HepG2 (cell line): ENCODE data around the gene CELF4. TPM values are rescaled to one million over a fixed set of nuclear protein-coding genes. Genes with fewer than 3 reads are reported as not detected.

Source experiments
- ATAC-seq: fragments of 200-7000 bp; cut with Tn5 transposase; 3 replicates; pipeline ENCODE4 v1.9.1; 2020; ENCODE audit warnings: mild to moderate bottlenecking, moderate library complexity
- BruUV-seq: library from RNA; stranded (reverse); fragments of 400-500 nt; replicated peaks from 2 replicates; lab custom pipeline; 2021; lab: Mats Ljungman, UMichigan
- CTCF ChIA-PET: fragments of 300-600 bp; formaldehyde crosslinking; extraction: SDS; loops from one replicate; lab custom pipeline; 2021; ENCODE audit warnings: low total read pairs, inconsistent platforms, low intra/inter-chr PET ratio; lab: Yijun Ruan, JAX
- POLR2A ChIA-PET: fragments of 350-600 bp; sonication (Branson Sonifier 250); formaldehyde crosslinking; loops from one replicate; lab custom pipeline; 2020; ENCODE audit warnings: antibody characterized with exemption, inconsistent platforms; lab: Yijun Ruan, JAX
- DNase-seq: peaks from one replicate; pipeline ENCODE4 v3.0.0-alpha.2; 2015; ENCODE audit warnings: low spot score
- FAIRE-seq: peaks from 3 replicates; lab custom pipeline; 2011; peaks lifted over from hg19 to GRCh38; lab: Jason Lieb, UNC
- H2AFZ ChIP-seq: one replicate; pipeline ENCODE4 v1.6.1; 2011; ENCODE audit warnings: low read length, inconsistent platforms
- H3K27ac ChIP-seq: fragments of 300-600 bp; 3 replicates; pipeline ENCODE4 v1.8.0; 2011; ENCODE audit warnings: mixed run types, mild to moderate bottlenecking, mixed read lengths, low read length, inconsistent platforms; ENCODE audit not compliant: insufficient read depth; ENCODE audit errors: extremely low read length
- H3K27me3 ChIP-seq, 2 experiments: fragments of 200-600 bp in 1 of 2; 2 replicates in 1 of 2; 3 replicates in 1 of 2; pipeline versions ENCODE4 v1.6.0 to v1.8.0; 2011; ENCODE audit warnings: low read length in 2 of 2, mild to moderate bottlenecking in 2 of 2, moderate library complexity in 2 of 2, inconsistent platforms in 1 of 2; ENCODE audit not compliant: insufficient read depth in 2 of 2, control insufficient read depth in 1 of 2
- H3K36me3 ChIP-seq, 2 experiments: fragments of 200-600 bp in 1 of 2; replicated peaks in 1 of 2; 2 replicates in 1 of 2; 3 replicates in 1 of 2; pipeline versions ENCODE4 v1.5.1 to v1.8.0; 2011; ENCODE audit warnings: low read length in 2 of 2, inconsistent platforms in 1 of 2; ENCODE audit not compliant: insufficient read depth in 2 of 2, control insufficient read depth in 1 of 2
- H3K4me1 ChIP-seq: 2 replicates; pipeline ENCODE4 v1.5.1; 2012; ENCODE audit warnings: low read length, inconsistent platforms; ENCODE audit not compliant: insufficient read depth
- H3K4me2 ChIP-seq: 2 replicates; pipeline ENCODE4 v1.6.0; 2011; ENCODE audit warnings: low read depth, low read length, inconsistent platforms
- H3K4me3 ChIP-seq, 3 experiments: fragments of 200-600 bp in 1 of 3; sonication (generic), shearing (Covaris generic) in 1 of 3; replicated peaks in 1 of 3; 2 replicates each; pipeline ENCODE4 v1.5.1; 2011 to 2016; ENCODE audit warnings: low read length in 3 of 3, inconsistent platforms in 2 of 3, low read depth in 2 of 3, mild to moderate bottlenecking in 2 of 3, control low read depth in 1 of 3, mixed read lengths in 1 of 3; ENCODE audit not compliant: insufficient read depth in 1 of 3
- H3K79me2 ChIP-seq: one replicate; pipeline ENCODE4 v1.6.1; 2011; ENCODE audit warnings: low read length, inconsistent platforms; ENCODE audit not compliant: insufficient read depth
- H3K9ac ChIP-seq: 2 replicates; pipeline ENCODE4 v1.6.0; 2011; ENCODE audit warnings: mild to moderate bottlenecking, low read depth, low read length, inconsistent platforms; ENCODE audit not compliant: insufficient read depth
- H3K9me3 ChIP-seq: 2 replicates; pipeline ENCODE4 v1.5.1; 2012; ENCODE audit warnings: mild to moderate bottlenecking, low read length
- H4K20me1 ChIP-seq: 2 replicates; pipeline ENCODE4 v1.6.0; 2011; ENCODE audit warnings: inconsistent platforms, mild to moderate bottlenecking, low read length, moderate library complexity; ENCODE audit not compliant: insufficient read depth
- ARHGAP35 ChIP-seq: sonication (generic); formaldehyde crosslinking; IDR thresholded peaks from 2 replicates; pipeline ENCODE4 v1.9.0; 2022; ENCODE audit warnings: mild to moderate bottlenecking, inconsistent platforms, moderate library complexity, missing genetic modification reagents, borderline replicate concordance
- BRD4 ChIP-seq: sonication (generic); formaldehyde crosslinking; IDR thresholded peaks from 2 replicates; pipeline ENCODE4 v1.4.0; 2020; ENCODE audit warnings: missing genetic modification reagents
- DMAP1 ChIP-seq: IDR thresholded peaks from 2 replicates; pipeline ENCODE4 v1.6.1; 2016
- JUND ChIP-seq: sonication (generic); formaldehyde crosslinking; IDR thresholded peaks from 2 replicates; pipeline ENCODE4 v1.8.0; 2022; ENCODE audit warnings: mild to moderate bottlenecking, missing genetic modification reagents
- KDM4B ChIP-seq: sonication (generic); formaldehyde crosslinking; IDR thresholded peaks from 2 replicates; pipeline ENCODE4 v1.4.0; 2020; ENCODE audit warnings: missing genetic modification reagents
- PITX1 ChIP-seq: sonication (generic); formaldehyde crosslinking; IDR thresholded peaks from 2 replicates; pipeline ENCODE4 v1.5.1; 2020; ENCODE audit warnings: mild to moderate bottlenecking, missing genetic modification reagents
- ZBTB7B ChIP-seq: sonication (generic); formaldehyde crosslinking; IDR thresholded peaks from 2 replicates; pipeline ENCODE4 v1.4.0; 2020; ENCODE audit warnings: missing genetic modification reagents
- ZNF232 ChIP-seq: sonication (generic); formaldehyde crosslinking; IDR thresholded peaks from 2 replicates; pipeline ENCODE4 v1.4.0; 2020; ENCODE audit warnings: missing genetic modification reagents, borderline replicate concordance
- ZNF296 ChIP-seq: sonication (generic); formaldehyde crosslinking; conservative IDR thresholded peaks from 2 replicates; pipeline ENCODE4 v1.5.0; 2020; ENCODE audit warnings: mild to moderate bottlenecking, missing genetic modification reagents
- ZNF484 ChIP-seq: sonication (generic); formaldehyde crosslinking; IDR thresholded peaks from 2 replicates; pipeline ENCODE4 v1.5.1; 2020; ENCODE audit warnings: mild to moderate bottlenecking, low read depth, missing genetic modification reagents, borderline replicate concordance
- WGBS: methylation state at CpG from one replicate; pipeline ENCODE4 v1.1.6; 2017; ENCODE audit warnings: low lambda C conversion rate; 5-methylcytosine and 5-hydroxymethylcytosine counted together
- in situ Hi-C: cut with HindIII; loops from 2 replicates; pipeline ENCODE4 v1.10.0; 2017; ENCODE audit warnings: low pct_unique_long_range_greater_than_20kb; ENCODE audit not compliant: extremely low pct_ligation_motif_present
- intact Hi-C: fragments of 100-400 bp; cut with micrococcal nuclease; formaldehyde crosslinking; loops from one replicate; pipeline ENCODE4 v1.10.0; 2022; ENCODE audit not compliant: unreplicated experiment
- polyA plus RNA-seq, 8 experiments: library from polyadenylated mRNA; depleted of rRNA in 3 of 8; stranded (reverse) in 7 of 8; unstranded in 1 of 8; fragments of >200 nt; fragmentation: Illumina TruSeq in 4 of 8; extraction: Trizol in 4 of 8; gene quantifications; 2 replicates each; pipeline versions ENCODE4 v1.2.1 to v1.2.3, GENCODE V29; 2011 to 2016; ENCODE audit warnings: low read depth in 4 of 8, missing spikeins in 1 of 8, mixed read lengths in 1 of 8; ENCODE audit not compliant: insufficient read depth in 1 of 8
- total RNA-seq, 5 experiments: library from RNA; depleted of rRNA; stranded (reverse); fragments of >200 nt; fragmentation: Illumina TruSeq; extraction: Trizol; gene quantifications; 2 replicates each; pipeline ENCODE4 v1.2.3, GENCODE V29; 2016; ENCODE audit warnings: low read depth in 1 of 5
- TF ChIP-seq, protein P1 (sequence below): sonication (generic); formaldehyde crosslinking; IDR thresholded peaks from 2 replicates; pipeline ENCODE4 v1.4.0; 2020; ENCODE audit warnings: missing genetic modification reagents
- TF ChIP-seq, protein P2 (sequence below), 2 experiments: fragments of 450-650 bp in 1 of 2; sonication (generic) in 1 of 2; formaldehyde crosslinking in 1 of 2; IDR thresholded peaks; 2 replicates each; pipeline versions ENCODE4 v1.6.1 to v1.8.0; 2016 to 2022; ENCODE audit warnings: antibody characterized with exemption in 1 of 2, mild to moderate bottlenecking in 1 of 2, missing genetic modification reagents in 1 of 2
- TF ChIP-seq, protein P3 (sequence below): IDR thresholded peaks from 2 replicates; pipeline ENCODE4 v1.6.1; 2018; ENCODE audit warnings: missing genetic modification reagents

CELF4 gene
- total and polyA plus RNA-seq, 2 of the 13 experiments (the other 11 are each of a cell fraction or from before 2014, with no cell fraction given): not detected

DNA sequence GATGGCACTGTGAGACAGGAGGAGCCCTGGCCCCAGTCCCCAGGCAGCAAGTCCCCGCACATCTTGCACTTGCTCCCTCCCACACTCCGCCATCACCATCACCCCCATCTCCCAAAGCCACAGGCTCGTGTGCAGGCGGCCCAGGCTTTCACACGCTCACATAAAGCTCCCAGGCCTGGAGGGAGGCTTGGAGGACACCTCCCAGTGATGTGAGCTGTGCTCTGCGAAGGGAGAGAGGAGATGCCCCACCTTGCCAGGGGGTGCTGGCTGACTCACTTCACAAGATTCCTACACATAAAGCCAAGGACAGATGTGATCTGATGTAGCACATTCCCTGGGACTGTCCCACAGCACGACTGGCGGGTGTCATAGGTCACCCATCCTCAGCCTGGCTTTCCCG lies 28.9 kb downstream of the CELF4 start:
- DNase-seq: no peak
- in situ Hi-C loops: loop anchor here (5.0 kb wide), 1 partner anchor 89 kb away; no protein-coding TSS in a partner anchor
- no peak overlapping the region for H3K9ac ChIP-seq
- POLR2A ChIA-PET: no interaction called here
- BruUV-seq: no TSS peak
- no peak overlapping the region for H2AFZ ChIP-seq
- CTCF ChIA-PET: interaction anchor here (1.1 to 2.1 kb wide), 2 partner anchors 92 to 151 kb away, joined by 6 to 8 read pairs; no protein-coding TSS in a partner anchor
- peaks cover 2% of the 10 kb centered on the region; the same call in 1 of the 2 replicates for H4K20me1 ChIP-seq
- FAIRE-seq: no peak
- H3K4me1 ChIP-seq: no peaks in the 10 kb centered on the region
- H3K79me2 ChIP-seq: no peaks in the 10 kb centered on the region
- no peak for ATAC-seq
- H3K9me3 ChIP-seq: no peaks in the 10 kb centered on the region
- H3K27me3 ChIP-seq: peaks cover 4 to 84% of the 10 kb centered on the region in 2 experiments
- no peaks in the 10 kb centered on the region for H3K36me3 ChIP-seq
- intact Hi-C loops: loop anchor here (5.0 kb wide), 2 partner anchors 194 to 214 kb away; no protein-coding TSS in a partner anchor
- 4% methylated on average over 8 of the region's 9 CpGs for WGBS
- TF ChIP-seq ZNF484 (CRISPR knock-in tag) (no peak), ZBTB7B (CRISPR knock-in tag) (no peak), JUND (CRISPR knock-in tag) (no peak), BRD4 (CRISPR knock-in tag) (no peak), ZNF296 (CRISPR knock-in tag) (no peak), KDM4B (CRISPR knock-in tag) (no peak), ARHGAP35 (CRISPR knock-in tag) (no peak), PITX1 (CRISPR knock-in tag) (no peak), DMAP1 (CRISPR knock-in tag) (no peak), ZNF232 (CRISPR knock-in tag) (no peak)
- TF ChIP-seq, protein P1, sequence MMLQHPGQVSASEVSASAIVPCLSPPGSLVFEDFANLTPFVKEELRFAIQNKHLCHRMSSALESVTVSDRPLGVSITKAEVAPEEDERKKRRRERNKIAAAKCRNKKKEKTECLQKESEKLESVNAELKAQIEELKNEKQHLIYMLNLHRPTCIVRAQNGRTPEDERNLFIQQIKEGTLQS (CRISPR knock-in tag): no peak
- TF ChIP-seq, protein P2, sequence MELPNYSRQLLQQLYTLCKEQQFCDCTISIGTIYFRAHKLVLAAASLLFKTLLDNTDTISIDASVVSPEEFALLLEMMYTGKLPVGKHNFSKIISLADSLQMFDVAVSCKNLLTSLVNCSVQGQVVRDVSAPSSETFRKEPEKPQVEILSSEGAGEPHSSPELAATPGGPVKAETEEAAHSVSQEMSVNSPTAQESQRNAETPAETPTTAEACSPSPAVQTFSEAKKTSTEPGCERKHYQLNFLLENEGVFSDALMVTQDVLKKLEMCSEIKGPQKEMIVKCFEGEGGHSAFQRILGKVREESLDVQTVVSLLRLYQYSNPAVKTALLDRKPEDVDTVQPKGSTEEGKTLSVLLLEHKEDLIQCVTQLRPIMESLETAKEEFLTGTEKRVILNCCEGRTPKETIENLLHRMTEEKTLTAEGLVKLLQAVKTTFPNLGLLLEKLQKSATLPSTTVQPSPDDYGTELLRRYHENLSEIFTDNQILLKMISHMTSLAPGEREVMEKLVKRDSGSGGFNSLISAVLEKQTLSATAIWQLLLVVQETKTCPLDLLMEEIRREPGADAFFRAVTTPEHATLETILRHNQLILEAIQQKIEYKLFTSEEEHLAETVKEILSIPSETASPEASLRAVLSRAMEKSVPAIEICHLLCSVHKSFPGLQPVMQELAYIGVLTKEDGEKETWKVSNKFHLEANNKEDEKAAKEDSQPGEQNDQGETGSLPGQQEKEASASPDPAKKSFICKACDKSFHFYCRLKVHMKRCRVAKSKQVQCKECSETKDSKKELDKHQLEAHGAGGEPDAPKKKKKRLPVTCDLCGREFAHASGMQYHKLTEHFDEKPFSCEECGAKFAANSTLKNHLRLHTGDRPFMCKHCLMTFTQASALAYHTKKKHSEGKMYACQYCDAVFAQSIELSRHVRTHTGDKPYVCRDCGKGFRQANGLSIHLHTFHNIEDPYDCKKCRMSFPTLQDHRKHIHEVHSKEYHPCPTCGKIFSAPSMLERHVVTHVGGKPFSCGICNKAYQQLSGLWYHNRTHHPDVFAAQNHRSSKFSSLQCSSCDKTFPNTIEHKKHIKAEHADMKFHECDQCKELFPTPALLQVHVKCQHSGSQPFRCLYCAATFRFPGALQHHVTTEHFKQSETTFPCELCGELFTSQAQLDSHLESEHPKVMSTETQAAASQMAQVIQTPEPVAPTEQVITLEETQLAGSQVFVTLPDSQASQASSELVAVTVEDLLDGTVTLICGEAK (IDR thresholded peaks at IDR 0.05): no peak
- TF ChIP-seq, protein P2 (CRISPR knock-in tag; IDR thresholded peaks at IDR 0.05): no peak
- TF ChIP-seq, protein P3, sequence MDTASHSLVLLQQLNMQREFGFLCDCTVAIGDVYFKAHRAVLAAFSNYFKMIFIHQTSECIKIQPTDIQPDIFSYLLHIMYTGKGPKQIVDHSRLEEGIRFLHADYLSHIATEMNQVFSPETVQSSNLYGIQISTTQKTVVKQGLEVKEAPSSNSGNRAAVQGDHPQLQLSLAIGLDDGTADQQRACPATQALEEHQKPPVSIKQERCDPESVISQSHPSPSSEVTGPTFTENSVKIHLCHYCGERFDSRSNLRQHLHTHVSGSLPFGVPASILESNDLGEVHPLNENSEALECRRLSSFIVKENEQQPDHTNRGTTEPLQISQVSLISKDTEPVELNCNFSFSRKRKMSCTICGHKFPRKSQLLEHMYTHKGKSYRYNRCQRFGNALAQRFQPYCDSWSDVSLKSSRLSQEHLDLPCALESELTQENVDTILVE (CRISPR knock-in tag): no peak
- H3K4me2 ChIP-seq: no peak overlapping the region
- H3K27ac ChIP-seq: no peak overlapping the region
- H3K4me3 ChIP-seq: no peak overlapping the region
